GM12891 (cell line): ENCODE results near the gene SQSTM1.

Source experiments
- DNase-seq: peaks from one replicate; pipeline ENCODE4 v3.0.0; 2011; ENCODE audit warnings: low spot score; ENCODE audit not compliant: insufficient read length
- FAIRE-seq: peaks from 2 replicates; lab custom pipeline; 2011; peaks lifted over from hg19 to GRCh38; lab: Jason Lieb, UNC
- PAX5 ChIP-seq: IDR thresholded peaks from 2 replicates; pipeline ENCODE4 v1.6.1; 2011; ENCODE audit warnings: low read length, moderate library complexity, mild to moderate bottlenecking; ENCODE audit not compliant: insufficient read depth, severe bottlenecking
- POLR2A ChIP-seq: IDR thresholded peaks from 2 replicates; pipeline ENCODE4 v1.6.1; 2011; ENCODE audit warnings: low read depth, low read length, control low read depth
- POLR2AphosphoS5 ChIP-seq: IDR thresholded peaks from 2 replicates; pipeline ENCODE4 v1.6.1; 2011; ENCODE audit warnings: low read depth, low read length, control low read depth
- POU2F2 ChIP-seq: IDR thresholded peaks from 2 replicates; pipeline ENCODE4 v1.6.1; 2011; ENCODE audit warnings: low read depth, mild to moderate bottlenecking, control low read depth, low read length, moderate library complexity
- SPI1 ChIP-seq: IDR thresholded peaks from 2 replicates; pipeline ENCODE4 v1.6.1; 2011; ENCODE audit warnings: low read depth, low read length, control low read depth
- TAF1 ChIP-seq: IDR thresholded peaks from 2 replicates; pipeline ENCODE4 v1.6.1; 2011; ENCODE audit warnings: low read depth, low read length, control low read depth

SQSTM1 gene

GRCh38 chr5:179836225-179837019 is 15.7 kb downstream of the SQSTM1 start:
- DNase-seq (no peak), FAIRE-seq (no peak)
- no peak for TF ChIP-seq SPI1
- TF ChIP-seq POLR2A: no peak; the same call in none of the 2 replicates
- TF ChIP-seq POU2F2: 0 out of 2 replicates have a peak, but pooled peaks have one; percentile 9
- TF ChIP-seq POLR2AphosphoS5: peak; percentile 56; the same call in 1 of the 2 replicates
- TF ChIP-seq PAX5: no peak
- TF ChIP-seq TAF1: no peak

- TF ChIP-seq TAF1: no peak
- peak; percentile 56; the same call in 1 of the 2 replicates for TF ChIP-seq POLR2AphosphoS5
- FAIRE-seq (no peak), DNase-seq (no peak)
These were observed 16.6 kb downstream of the SQSTM1 start for GRCh38 chr5:179837076-179838011.

DNA sequence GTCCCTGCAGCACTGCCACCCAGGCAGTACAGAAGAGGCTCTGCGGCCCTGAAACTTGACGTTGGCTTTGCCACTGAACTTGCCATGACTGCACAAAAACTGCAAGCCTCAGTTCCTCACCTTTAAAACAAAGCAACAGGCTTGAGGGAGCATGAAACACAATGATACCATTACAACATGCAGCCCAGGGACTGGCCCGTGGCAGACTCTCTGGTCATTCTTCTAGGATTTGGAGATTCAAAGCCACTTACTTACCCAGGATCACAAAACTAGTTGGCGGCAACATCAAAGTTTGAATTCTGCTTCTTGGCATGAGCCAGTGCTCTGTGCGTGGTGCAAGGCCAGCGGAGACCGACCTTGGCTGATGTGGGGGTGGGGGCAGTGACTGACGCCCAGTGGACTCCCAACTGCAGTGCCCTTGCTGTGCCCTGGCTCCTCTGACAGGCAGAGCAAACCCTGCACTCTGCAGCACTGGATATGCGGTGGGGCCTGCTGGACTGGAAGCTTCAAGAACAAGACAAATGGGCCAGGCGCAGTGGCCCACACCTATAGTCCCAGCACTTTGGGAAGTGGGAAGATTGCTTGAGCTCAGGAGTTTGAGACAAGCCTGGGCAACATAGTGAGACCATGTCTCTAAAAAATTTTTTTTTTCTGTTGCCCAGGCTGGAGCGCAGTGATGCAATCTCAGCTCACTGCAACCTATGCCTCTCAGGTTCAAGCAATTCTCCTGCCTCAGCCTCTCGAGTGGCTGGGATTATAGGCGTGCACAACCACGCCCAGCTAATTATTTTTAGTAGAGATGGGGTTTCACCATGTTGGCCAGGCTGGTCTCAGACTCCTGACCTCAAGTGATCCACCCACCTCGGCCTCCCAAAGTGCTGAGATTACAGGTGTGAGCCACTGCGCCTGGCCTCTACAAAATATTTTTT is 18.9 kb downstream of the SQSTM1 start:
- no peak for TF ChIP-seq TAF1
- no peak for TF ChIP-seq POU2F2
- TF ChIP-seq POLR2AphosphoS5: no peak
- no peak for TF ChIP-seq POLR2A
- TF ChIP-seq SPI1: no peak
- TF ChIP-seq PAX5: no peak
- FAIRE-seq (no peak), DNase-seq (no peak)

- no peak for FAIRE-seq
- DNase-seq: no peak
- TF ChIP-seq POLR2AphosphoS5 (no peak), POLR2A (no peak), TAF1 (no peak), SPI1 (no peak), POU2F2 (no peak), PAX5 (no peak)
These were observed 19.6 kb downstream of the SQSTM1 start for GRCh38 chr5:179840321-179840720.

GRCh38 chr5:179840766-179841165 is 20.1 kb downstream of the SQSTM1 start:
- no peak for FAIRE-seq
- no peak for DNase-seq
- no peak for TF ChIP-seq PAX5
- TF ChIP-seq POLR2AphosphoS5: no peak
- no peak for TF ChIP-seq SPI1
- TF ChIP-seq POLR2A: no peak
- no peak for TF ChIP-seq TAF1
- no peak for TF ChIP-seq POU2F2

DNA sequence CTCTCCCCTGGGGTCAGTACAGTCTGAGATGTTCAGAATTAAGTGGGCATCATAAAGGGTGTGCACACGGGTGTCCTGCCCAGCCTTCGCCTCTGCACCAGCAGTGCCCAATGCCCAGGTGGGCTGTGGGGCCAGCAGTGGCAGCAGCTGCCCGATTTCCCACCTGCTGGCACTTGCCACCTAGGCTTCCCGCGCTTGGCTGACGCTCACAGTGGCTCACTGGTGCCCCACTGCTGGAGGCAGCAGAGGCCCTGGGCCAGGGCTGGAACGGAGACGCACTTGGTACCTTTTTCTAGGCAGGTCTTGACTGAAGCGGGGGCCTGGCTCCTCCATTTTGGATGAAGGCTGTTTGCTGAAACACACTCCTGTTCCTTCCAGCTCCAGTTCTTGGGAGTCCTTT is 20.9 kb downstream of the SQSTM1 start:
- no peak for DNase-seq
- FAIRE-seq: no peak
- TF ChIP-seq PAX5 (no peak), POU2F2 (no peak), TAF1 (no peak), SPI1 (no peak), POLR2A (no peak), POLR2AphosphoS5 (no peak)

DNA sequence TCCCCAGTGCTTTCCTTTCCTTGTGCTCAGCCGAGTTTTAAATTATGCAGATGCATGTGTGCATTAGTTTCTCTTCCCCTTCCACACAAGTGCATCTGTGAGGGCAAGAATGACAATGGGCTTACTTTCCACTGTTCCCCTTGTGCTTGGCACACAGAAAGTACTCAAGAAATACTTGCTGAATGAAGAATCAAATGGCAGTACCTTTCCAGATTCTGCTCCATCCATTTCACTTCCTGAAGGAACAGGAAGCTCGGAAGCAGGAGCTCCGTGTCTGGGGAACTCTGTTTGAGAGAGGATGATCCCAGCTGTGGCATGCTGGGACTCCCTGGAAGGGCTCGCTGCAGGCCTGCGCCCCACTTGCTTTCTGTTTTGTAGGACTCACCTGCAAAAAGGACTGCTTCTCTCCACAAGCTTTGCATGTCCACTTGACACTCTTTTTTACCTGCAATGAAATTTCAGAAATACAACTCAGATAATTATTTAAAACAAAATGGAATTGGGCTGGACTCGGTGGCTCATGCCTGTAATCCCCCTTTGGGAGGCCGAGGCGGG is 32.4 kb downstream of the SQSTM1 start:
- FAIRE-seq (peak; percentile 94), DNase-seq (no peak)
- TF ChIP-seq POLR2AphosphoS5 (no peak), TAF1 (no peak), SPI1 (peak; percentile 94), POLR2A (no peak), POU2F2 (peak; percentile 97), PAX5 (no peak)

GRCh38 chr5:179854356-179854755 is 33.7 kb downstream of the SQSTM1 start:
- no peak for TF ChIP-seq TAF1
- no peak for TF ChIP-seq SPI1
- TF ChIP-seq POLR2A: no peak
- no peak for TF ChIP-seq POU2F2
- TF ChIP-seq PAX5: no peak
- TF ChIP-seq POLR2AphosphoS5: no peak
- no peak for FAIRE-seq
- no peak for DNase-seq

- DNase-seq: no peak
- no peak for TF ChIP-seq POU2F2
- TF ChIP-seq POLR2AphosphoS5: no peak
- TF ChIP-seq PAX5: no peak
- TF ChIP-seq SPI1: no peak
- no peak for TF ChIP-seq TAF1
- 0 out of 2 replicates have a peak, but pooled peaks have one; percentile 21 for TF ChIP-seq POLR2A
- peak; percentile 63 for FAIRE-seq
These were observed 37.5 kb downstream of the SQSTM1 start for GRCh38 chr5:179858241-179858585.
